NCI-H2196 (cell line): ENCODE measurements around the gene B3GAT2.
"Not testable (repeated sequence)": the region's sequence is repeated elsewhere in the genome, so short reads cannot be mapped to it uniquely, and the experiment has no call there.

Source experiments
- DNase-seq: peaks from one replicate; lab custom pipeline; 2025; ENCODE audit not compliant: unreplicated experiment; lab: John Stamatoyannopoulos, UW

B3GAT2 gene, protein sequence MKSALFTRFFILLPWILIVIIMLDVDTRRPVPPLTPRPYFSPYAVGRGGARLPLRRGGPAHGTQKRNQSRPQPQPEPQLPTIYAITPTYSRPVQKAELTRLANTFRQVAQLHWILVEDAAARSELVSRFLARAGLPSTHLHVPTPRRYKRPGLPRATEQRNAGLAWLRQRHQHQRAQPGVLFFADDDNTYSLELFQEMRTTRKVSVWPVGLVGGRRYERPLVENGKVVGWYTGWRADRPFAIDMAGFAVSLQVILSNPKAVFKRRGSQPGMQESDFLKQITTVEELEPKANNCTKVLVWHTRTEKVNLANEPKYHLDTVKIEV

DNA sequence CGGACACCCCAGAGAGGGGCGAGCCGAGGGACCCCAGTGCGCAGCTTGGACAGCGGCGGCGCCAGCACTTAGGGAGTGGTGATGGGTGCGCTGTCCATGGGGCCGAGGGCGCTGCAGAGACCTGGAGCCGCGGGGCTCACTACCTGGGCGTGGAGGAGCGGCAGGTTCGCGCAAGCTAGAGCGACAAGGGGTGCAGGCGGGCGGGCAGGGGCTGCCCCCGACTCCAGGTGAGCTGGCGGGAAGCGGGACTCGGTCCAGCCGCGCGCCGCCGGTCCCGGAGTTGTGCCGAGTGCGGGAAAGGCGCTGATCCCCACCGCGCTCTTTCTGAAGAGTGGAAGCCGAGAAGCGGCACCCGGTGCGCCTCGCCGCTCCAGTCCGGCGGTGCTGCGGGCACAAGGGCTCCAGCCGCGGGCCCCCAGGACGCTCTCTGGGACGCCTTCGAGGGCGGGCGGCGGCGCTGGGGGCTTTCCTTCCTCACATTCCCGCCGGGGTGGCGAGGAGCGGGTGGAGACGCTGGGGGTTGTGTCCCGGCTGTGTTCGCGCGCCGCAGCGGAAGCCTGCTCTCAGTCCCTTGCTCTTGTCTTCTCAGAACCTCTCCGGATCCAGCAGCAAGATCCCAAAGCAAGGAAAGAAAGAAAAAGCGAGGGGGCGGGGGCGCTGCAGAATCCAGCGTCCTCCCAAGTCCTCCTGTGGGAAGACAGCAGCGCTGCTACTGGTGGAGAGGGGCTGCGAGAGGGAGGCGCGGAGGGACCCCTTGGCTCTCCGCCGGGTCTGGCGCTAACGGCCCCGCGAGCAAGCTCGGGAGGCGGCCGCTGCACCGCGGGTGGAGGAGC, at the start of gene B3GAT2:
Gene B3GAT2, minus strand, starts transcription at position 610 of the 833 bp plus-strand sequence. CDS start 631 bp downstream, outside the sequence.
- DNase-seq, result peak; percentile 20

- DNase-seq, result no peak
Observed at GRCh38 chr6:70998148-70998547, 41.3 kb upstream of the B3GAT2 start.

GRCh38 chr6:70997379-70997778, 40.5 kb upstream of the B3GAT2 start:
- DNase-seq, result no peak

- DNase-seq, result no peak
Observed at GRCh38 chr6:70996106-70996505, 39.2 kb upstream of the B3GAT2 start.

DNA sequence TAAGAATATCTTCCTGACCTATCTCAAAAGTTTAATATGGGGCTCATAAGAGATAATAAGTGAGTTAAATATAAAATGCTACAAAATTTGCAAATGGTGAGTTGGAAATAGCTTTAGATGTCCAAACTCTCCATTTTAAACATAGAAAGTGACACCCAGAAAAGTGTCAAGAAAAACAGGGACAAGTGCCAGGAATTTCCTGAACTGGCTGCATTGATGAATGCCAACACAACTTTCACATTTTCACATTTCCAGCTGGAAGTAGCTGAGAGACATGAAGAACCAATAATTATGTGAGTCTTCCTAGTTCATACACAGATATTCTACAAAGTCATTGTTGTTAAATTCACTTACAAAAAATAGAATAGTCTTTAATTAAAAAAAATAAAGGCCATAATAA, 38.6 kb upstream of the B3GAT2 start:
- no peak for DNase-seq

DNA sequence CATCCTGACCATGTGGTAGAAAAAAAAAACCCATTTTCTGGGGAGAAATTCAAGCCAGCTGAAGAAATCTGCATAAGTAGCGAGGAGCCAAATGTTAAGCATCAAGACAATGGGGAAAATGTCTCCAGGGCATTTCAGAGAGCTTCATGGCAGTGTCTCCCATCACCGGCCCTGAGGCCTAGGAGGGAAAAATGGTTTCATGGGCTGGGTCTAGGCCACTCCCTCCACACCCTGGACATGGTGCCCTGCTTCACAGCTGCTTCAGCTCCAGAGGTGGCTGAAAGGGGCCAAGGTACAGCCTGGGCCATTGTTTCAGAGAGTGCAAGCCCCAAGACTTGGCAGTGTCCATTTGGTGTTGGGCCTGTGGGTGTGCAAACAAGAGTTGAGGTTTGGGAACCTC, 34.4 kb upstream of the B3GAT2 start:
- no peak for DNase-seq

DNA sequence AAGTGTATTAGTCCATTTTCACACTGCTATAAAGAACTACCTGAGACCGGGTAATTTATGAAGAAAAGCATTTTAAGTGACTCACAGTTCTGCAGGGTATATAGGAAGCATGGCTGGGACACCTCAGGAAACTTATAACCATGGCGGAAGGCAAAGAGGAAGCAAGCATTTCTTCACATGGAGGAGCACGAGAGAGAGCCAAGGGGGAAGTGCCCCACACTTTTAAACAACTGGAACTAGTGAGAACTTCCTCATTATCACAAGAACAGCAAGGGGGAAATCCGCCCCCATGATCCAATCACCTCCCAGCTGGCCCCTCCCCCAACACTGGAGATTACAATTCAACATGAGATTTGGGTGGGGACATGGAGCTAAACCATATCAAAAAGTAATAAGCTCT, 28.3 kb upstream of the B3GAT2 start:
- DNase-seq, result no peak

DNA sequence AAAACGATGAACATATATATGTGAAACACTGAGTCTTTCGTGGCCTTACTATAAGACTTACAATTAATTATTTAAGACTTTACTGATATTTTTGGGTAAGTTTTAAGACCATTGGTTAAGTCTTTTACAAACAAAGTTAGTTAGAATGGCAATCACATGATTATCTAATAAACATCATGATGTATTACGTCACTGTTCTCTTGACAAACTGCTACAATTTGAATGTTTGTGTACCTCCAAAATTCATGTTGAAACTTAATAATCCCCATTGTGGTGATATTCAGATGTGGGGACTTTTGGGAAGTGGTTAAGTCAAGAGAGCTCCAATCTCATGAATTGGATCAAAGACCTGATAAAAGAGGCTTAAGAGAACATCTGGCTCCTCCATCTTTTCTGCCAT, 25.9 kb upstream of the B3GAT2 start:
- no peak for DNase-seq

- no peak for DNase-seq
Observed at GRCh38 chr6:70980727-70981126, 23.9 kb upstream of the B3GAT2 start.

DNA sequence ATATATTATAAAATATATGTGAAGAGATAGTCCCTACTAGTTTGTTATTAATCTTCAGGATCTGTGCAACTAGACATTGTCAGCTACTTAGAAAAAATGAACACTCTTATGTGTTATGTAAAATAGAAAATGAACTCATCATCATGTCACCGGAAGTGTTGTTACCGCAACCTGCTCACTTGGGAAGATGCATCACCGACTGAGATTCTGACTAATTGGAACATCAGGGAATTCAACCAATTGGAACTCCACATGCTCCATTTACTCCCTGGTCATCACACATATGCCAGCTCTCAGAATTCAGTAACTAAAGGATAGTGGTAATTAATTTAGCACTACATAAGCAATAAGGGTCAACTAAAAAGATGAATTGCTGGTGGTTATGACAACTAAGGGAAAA, 16.7 kb upstream of the B3GAT2 start:
- no peak for DNase-seq

- no peak for DNase-seq
Observed at GRCh38 chr6:70967049-70967448, 10.2 kb upstream of the B3GAT2 start.

GRCh38 chr6:70957284-70957617, 391 bp upstream of the B3GAT2 start:
- DNase-seq, result no peak

DNA sequence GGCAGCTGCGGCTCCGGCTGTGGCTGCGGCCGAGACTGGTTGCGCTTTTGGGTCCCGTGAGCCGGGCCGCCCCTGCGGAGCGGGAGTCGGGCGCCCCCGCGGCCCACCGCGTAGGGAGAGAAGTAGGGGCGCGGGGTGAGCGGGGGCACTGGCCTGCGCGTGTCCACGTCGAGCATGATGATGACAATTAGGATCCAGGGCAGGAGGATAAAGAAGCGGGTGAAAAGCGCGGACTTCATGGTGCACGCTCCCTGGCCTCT, 739 bp downstream of the B3GAT2 start:
- no peak for DNase-seq

DNA sequence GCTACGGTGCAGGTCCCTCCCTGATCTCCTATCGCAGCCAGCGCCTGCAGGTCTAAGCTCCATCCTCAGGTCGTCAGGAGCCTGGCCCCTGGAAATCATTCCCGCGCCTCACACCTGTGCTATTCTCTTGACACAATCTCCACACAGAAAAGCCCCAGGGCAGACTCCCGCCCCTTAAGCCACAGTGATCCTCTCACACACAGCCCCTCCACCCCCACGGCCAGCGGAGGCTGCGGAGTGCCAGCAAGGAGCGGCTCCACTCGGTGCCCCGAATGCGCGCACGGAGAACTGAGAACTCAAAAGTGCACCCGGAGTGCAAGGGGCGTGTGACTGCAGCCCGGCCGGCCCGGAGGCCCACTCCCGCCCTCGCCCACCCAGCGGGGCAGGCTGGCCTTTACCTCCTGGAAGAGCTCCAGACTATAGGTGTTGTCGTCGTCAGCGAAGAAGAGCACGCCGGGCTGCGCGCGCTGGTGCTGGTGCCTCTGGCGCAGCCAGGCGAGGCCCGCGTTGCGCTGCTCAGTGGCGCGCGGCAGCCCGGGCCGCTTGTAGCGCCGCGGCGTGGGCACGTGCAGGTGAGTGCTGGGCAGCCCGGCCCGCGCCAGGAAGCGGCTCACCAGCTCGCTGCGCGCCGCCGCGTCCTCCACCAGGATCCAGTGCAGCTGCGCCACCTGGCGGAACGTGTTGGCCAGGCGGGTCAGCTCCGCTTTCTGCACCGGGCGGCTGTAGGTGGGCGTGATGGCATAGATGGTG, 1.2 kb downstream of the B3GAT2 start:
- DNase-seq, result peak; percentile 88

- no peak for DNase-seq
Observed at GRCh38 chr6:70954750-70955149, 2.1 kb downstream of the B3GAT2 start.

DNA sequence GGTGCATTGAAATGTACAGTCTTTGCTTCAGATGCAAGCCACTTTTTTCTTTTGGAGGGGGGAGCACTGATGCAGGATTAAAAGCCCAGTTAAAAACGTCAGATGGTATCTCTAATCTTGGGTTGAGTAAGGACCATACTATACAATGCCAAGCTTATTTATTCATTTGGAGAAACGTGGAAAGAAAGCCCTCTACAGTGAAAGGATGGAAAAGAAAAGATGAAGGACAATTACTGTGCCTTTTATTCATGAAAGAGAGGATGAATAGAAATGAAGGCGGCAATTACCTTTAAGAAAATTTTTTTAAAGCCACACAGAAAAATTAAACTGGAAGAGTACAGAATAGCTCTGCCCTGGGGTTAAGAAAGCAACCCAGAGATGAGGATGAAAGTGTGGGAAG, 2.7 kb downstream of the B3GAT2 start:
- DNase-seq, result no peak

DNA sequence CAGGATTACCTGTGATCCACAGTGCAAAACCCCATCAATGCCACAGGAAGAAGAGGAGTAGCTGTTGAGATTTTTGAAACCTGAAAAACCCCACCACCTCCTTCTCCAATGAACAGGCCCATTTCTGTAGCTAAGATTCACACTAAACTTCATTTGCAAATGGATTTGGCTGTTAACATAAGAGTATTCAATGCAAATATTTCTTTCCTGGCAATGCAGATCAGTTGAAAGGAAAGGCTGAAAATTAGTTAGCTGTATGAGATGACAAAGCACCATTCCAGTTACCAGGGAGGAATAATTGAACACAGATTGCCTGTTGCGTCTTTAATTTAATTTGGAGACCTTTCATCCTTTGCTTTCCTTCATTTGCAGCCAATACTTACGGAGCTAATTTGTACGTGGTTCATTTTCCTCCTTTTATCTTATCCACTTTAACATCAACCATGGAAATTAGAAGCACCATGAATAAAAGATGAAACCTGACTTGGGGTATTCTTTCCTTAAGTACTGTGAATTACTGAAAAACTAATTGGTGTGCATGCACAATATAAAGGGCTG, 4.2 kb downstream of the B3GAT2 start:
- no peak for DNase-seq

DNA sequence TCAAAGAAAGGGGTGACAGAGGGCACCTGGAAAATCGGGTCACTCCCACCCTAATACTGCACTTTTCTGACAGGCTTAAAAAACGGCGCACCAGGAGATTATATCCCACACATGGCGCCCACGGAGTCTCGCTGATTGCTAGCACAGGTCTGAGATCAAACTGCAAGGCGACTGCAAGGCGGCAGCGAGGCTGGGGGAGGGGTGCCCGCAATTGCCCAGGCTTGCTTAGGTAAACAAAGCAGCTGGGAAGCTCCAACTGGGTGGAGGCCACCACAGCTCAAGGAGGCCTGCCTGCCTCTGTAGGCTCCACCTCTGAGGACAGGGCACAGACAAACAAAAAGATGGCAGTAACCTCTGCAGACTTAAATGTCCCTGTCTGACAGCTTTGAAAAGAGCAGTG, 12.5 kb downstream of the B3GAT2 start:
- DNase-seq, result not testable (repeated sequence)

DNA sequence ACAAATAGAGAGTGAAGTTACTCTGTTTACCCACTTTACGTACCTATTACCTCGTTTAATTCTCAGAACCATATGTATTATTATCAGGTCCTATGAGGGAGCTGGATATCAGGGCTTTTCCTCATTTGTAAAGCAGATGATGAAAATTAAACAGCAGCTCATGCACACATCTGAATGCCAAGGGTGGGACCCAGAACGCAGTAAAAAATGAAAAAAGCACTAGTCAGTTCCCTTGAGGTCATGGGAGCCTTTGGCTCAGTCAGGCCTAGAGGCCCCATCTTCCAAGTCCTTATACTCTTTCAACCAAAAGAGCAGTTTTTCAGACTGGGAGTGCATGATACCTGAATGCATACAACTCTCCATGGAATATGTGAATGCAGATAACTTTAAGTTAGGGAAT, 23.0 kb downstream of the B3GAT2 start:
- no peak for DNase-seq

- DNase-seq, result no peak
Observed at GRCh38 chr6:70905742-70906141, 51.1 kb downstream of the B3GAT2 start.

DNA sequence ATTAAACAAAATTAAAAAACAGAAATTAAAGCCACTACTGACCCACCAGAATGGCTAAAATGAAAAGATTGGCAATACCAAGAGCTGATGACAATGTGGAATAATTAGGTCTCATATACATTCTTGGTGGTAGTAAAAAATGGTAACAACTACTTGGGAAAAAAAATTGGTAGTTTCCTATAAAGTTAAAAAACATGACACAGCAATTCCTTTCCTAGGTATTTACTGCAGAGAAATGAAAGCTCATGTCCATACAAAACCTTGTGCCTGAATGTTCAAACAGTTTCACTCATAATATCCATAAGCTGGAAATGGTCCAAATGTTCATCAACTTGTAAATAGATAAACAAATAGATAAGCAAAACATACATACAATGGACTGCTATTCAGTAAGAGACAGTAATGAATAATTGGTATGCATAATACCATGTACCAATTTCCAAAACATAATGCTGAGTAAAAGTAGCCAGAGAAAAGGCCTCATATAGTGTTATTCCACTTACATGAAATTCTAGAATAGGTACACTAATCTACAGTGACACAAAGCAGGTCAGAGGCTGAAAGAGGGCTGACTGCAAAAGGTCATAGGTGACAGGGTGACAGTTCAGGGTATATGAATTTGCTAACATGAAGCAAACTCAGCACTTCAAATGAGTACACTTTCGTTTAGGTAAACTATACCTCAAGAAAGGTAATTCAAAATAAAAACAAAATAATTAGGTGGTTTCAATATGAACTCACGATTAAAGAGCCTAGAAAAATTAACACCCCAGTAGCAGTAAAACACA, 53.0 kb downstream of the B3GAT2 start:
- no peak for DNase-seq
